Stimulated activated CD8-positive, alpha-beta memory T cell treated with anti-CD3 and anti-CD28 coated beads, Interleukin-15, amount 100 ng/mL, for 4 hours (primary cell): ENCODE results near the gene IL18.
A peak's percentile ranks its signal among the peaks of the same experiment; 100 is the strongest.
"Not testable (repeated sequence)": the region's sequence is repeated elsewhere in the genome, so short reads cannot be mapped to it uniquely, and the experiment has no call there.

Source experiments
- DNase-seq, 2 donors: peaks; one replicate each; pipeline ENCODE4 v3.0.0-alpha.2; 2020; ENCODE audit warnings: low read depth in 2 of 2

IL18 gene

DNA sequence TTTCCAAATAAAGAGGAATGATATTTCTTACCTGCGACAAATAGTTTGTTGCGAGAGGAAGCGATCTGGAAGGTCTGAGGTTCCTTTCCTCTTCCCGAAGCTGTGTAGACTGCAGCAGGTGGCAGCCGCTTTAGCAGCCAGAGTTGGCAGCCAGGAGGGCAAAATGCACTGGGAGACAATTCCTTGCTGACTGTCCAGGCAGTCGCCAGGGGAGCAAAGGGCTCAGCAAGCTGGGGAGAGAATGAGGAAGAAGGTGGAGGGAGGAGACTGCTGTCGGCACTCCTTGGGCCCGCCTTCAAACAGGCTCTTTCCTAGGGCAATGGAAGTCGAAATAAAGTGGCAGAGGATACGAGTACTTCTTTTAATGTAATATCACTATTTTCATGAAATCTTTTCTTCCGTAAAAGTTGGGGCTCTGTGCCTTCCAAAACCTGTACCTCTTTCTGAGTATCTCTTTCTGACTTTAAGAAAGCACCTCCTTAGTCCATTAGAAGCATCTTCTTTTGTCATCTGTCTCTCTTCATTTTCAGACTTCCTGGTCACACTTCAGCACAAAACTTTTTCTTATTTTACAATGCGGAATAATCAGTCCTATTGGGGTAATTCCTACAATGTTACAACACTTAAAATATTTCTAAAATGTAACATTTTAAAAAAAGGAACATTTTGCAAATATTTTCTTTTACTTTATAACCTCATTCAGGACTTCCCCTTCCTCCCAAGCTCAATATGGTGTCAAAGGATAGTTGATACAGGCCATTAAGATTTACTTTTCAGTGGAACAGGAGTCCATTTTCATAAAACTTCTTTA is at the start of gene IL18:
IL18 (minus strand) TSS at position 220 of the 811 bp plus-strand sequence. CDS start 9,041 bp downstream, outside the sequence.
- DNase-seq = no peak

DNA sequence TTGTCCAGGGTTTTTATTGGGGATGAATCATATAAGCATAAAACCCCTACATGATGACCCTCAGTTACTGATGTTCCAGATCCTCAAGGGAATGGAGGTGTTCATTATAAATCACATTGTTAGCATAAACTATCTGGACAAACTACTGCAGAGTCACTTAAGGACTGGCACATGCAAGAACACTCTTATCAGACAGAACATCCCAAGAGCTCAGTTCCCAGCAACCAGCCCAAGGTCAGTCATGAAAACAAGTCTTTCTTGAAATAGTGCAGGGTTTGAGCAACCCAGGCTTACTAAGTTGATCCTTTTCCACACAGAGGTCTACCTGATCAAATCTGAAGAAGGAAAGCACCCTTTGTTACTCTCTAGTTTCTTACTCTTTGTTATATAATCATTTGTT is 48.8 kb upstream of the IL18 start:
- DNase-seq = no peak

DNA sequence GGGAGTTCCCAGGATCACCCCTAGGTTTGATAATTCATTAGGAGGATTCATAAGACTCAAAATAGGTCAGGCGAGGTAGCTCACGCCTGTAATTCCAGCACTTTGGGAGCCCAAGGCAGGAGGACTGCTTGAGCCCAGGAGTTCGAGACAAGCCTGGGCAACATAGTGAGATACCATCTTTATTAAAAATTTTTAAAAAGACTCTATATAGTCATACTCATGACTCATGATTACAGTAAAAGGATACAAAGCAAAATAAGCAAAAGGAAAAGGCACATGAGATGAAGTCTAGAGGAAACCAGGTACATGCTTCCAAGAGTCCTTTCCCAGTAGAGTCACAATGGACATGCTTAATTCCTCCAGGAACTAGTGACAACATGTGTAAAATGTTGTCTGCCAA is 48.4 kb upstream of the IL18 start:
- no peak for DNase-seq

DNA sequence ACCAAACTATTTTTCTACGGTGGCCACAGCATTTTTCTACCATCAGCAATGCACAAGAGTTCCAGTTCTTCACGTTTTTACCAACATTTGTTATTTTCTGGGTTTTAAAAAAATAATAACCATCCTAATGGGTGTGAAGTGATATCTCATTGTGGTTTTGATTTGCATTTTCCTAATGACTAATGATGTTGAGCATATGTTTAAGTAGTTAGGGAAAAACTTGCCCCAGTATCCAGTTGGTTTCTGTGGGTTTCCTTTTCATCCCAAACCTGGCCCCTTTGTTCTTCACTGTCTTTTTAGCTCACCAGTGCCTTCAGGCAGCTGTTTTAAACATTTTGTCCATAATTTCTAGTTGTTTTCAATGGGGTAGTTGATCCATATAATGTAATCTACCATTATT is 47.6 kb upstream of the IL18 start:
- DNase-seq = no peak

DNA sequence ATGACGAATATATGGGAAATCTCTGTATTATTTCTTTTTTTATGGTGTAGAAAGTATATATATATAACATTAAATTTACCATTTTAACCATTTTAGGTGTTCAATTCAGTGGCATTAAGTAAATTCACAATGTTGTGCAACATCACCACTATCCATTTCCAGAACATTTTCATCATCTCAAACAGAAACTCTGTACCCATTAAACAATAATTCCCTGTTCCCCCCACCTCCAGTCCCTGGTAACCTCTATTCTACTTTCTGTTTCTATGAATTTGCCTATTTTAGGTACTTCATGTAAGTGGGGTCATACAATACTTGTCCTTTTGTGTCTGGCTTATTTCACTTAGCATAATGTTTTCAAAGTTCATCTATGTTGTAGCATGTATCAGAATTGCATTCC is 47.0 kb upstream of the IL18 start:
- no peak for DNase-seq

DNA sequence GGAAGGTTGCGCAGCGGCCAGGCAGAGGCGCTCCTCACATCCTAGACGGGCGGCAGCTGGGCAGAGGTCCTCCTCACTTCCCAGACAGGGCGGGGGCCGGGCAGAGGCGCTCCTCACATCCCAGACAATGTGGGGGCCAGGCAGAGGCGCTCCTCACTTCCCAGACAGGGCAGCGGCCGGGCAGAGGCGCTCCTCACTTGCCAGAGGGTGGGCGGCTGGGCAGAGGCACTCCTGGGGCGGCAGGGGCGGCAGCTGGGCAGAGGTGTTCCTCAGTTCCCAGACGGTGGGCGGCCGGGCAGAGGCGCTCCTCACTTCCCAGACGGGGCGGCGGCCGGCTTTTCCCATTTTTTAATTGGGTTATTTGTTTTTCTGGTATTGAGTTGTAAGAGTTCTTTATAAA is 42.2 kb upstream of the IL18 start:
- DNase-seq = no peak

DNA sequence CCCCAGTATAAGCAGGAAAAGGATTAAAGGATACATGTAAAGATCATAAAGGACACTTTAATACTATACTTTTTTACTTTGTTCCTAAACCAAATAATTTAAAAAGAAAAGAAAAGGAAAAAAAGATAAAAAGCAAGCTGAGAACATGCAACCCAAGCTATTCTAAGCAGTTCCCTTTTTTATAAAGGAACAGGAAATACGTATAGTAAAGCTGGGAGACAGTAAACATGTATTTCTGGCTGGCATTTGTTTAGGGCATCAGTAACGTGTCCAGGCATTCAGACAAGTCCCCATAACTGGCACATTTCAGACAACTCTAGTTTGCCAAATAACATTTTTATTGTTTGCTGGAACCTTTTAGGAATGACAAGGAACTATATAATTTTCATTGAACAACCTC is 36.4 kb upstream of the IL18 start:
- DNase-seq = no peak

DNA sequence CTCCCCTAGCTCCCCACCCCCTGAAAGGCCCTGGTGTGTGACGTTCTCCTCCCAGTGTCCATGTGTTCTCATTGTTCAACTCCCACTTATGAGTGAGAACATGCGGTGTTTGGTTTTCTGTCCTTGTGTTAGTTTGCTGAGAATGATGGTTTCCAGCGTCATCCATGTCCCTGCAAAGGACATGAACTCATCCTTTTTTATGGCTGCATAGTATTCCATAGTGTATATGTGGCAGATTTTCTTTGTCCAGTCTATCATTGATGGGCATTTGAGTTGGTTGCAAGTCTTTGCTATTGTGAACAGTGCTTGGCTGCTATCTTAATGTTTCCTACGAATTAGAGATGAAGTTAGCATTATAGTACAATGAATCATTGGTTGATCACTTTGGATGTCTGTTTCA is 35.2 kb upstream of the IL18 start:
- DNase-seq = not testable (repeated sequence)

DNA sequence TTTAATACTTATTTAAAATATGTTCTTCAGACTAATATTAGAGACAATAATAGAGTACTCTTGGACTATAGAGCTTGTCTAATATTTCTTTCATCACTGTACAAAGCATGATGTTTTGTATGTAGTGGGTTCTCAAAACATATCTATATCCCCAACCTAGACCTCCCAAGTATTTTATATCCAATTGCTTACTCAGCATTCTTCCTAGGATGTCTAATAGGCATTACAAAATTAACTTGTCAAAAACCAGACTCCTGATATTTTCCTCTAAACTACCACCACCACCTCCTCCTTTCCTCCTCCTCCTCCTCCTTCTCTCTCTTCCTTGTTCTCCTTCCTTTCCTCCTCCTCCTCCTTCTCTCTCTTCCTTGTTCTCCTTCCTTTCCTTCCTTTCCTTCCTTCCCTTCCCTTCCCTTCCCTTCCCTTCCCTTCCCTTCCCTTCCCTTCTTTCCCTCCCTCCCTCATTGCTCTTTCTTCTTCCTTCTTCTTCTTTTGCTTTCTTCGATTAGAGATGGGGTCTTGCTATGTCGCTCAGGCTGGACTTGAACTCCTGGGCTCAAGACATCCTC is 32.7 kb upstream of the IL18 start:
- no peak for DNase-seq

DNA sequence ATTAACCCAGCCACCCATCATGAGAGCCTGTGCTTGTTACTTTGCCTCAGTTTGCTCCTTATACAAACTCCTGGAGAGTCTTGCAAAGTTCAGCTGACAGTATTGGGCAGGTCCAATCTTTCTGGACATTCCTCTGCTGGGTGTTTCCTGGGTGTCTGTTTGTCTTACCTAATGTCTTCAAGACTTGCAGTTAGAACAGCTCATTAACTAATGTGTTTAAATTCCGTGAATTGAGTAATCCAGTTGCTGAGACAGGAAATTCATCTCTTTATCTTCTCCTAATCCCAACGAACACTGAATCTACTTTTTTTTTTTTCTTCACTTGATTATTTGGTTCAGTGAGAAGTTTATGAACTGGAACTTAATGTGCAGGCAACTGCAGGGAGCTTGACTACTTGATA is 32.1 kb upstream of the IL18 start:
- no peak for DNase-seq

DNA sequence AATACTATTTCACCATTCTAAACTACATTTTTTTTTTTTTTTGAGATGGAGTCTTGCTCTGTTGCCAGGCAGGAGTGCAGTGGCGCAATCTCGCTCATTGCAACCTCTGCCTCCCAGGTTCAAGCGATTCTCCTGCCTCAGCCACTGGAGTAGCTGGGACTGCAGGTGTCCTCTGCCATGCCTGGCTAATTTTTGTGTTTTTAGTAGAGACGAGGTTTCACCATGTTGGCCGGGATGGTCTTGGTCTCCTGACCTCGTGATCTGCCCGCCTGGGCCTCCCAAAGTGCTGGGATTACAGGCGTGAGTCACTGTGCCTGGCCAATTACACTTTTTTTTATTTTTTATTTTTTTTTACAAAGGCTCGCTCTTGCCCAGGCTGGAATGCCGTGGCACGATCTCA is 31.2 kb upstream of the IL18 start:
- not testable (repeated sequence) for DNase-seq

DNA sequence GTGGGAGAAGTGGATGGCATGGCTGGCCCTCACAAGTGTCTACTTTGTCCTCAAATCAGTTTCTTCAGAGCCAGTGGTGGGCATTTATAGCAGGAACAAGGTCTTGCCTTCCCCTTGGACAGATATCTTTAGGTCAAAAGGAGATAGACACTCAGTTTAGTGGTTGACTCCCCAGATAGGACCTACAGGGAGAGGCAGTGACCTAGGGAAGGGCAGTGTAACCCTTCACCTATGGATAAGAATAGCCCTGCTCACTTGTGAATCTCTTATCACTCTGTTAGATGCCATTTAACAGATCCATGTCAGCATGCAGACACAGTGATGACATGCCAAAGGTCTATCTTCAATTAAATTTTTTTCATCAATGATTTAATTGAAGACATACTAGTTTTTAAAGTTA is 22.4 kb upstream of the IL18 start:
- DNase-seq = no peak

DNA sequence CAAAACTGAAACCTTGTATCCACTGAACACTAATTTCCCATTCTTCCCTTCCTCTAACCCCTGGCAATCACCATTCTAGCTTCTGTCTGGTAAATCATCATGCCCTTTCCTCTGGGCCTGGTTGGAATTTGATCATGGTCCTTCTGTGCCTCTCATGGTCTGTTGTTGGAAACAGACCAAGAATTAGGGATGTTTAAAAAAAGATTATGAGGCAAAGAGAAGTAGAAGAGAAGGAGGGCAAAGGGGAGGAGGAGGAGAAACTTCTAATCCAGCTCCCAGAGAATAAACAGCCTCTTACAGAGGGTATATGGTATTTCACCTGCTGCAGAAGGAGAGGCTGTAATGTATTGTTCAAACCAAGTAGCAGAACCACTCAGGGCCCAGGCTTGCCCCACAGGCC is 22.0 kb upstream of the IL18 start:
- no peak for DNase-seq

DNA sequence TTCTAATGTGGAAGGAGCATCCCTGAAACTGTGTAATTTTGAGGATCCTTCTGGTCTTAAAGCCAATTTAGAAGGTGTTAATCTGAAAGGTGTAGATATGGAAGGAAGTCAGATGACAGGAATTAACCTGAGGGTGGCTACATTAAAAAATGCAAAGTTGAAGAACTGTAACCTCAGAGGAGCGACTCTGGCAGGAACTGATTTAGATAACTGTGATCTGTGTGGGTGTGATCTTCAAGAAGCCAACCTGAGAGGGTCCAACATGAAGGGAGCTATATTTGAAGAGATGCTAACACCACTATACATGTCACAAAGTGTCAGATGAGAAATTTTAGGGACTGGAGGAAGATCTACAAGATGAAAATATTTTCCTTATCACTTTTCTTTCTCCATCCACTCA is 19.0 kb upstream of the IL18 start:
- no peak for DNase-seq

DNA sequence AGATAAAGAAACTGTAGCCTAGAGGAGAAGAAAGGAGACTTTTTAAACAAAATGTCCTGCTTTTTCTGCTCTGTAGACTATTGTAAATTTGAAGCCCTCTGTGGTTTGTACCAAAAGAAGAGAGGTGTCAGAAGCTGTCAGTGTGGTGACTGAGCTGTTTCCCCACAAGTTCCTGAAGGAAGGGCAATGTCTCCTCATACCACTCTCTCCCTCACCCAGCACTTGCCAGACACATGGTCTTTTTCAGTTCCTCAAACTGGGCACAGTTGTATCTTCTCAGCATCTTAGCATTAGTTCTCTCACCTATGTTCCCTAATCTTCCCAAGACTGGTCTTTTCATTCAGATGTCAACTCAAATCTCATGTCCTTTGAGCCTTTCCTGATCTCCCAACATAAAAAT is 15.7 kb upstream of the IL18 start:
- DNase-seq = no peak

DNA sequence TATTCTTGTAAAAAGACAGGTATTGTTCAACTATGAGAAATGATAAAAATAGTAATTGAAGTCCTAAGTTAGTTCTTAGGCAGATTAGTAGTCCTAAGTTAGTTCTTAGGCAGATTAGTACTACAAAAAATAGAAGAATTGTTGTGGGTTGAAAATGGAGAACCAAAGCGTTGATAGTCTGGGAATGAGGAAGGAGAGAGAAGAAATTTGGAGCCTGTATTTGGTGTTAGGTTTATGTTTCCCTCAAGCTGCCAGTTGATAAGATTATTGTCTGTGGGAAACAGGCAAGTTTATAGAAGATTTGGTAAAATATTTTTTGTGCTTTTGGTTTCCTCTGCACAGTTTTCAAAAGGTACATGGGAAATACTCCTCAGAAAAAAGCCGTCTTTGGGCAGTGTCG is 15.0 kb upstream of the IL18 start:
- no peak for DNase-seq

DNA sequence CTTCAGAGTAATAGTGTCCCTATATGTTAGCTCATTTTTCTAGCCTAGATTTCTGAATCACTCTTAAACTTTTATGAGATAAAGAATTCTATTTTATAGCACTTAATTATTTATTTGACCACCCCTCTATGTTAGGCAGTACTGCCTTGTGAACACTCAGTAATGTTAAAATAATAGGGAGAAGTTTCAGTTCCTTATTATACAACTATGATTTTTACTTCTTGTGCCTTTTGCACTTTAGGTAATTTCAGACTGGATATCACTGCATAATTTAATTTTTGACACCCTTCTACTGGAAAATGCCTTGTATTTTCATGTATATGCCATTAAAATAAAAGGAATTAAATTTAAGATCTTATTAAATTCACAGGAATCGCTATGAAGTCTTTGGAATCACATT is 14.5 kb upstream of the IL18 start:
- no peak for DNase-seq

DNA sequence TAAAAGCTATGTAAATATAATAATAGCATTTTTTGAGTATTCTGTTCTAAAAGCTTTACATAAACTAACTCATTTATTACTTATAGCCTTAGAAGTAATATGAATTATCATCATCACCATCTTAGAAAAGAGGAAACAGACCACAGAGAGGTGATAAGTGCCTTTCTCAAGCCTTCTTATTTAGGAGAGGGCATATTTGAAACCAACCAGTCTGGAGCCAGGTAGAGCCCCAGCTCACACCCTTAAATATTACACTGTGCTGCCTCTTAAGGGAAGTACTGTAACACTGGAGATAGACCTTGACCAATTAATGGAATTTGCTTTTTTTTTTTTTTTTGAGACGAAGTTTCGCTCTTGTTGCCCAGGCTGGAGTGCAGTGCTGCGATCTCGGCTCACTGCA is 13.7 kb upstream of the IL18 start:
- DNase-seq = no peak

DNA sequence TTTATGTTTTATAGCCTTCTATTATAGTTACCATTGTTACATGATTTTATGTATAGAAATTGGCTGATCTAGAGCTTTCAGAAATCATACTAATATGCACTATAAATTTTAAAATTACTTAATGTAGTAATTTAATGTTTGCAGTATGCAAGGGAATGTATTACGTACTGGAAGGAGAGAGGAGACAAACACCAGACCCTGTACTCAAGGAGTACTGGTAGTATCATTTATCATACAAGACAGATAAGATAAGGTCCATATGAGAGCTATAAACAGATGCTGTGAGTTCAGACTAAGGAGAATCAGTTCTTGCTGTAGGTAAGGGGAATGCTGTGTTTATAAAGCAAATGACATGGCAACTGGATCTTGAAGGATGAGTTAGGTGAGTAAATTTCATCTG is 12.2 kb upstream of the IL18 start:
- DNase-seq = no peak

DNA sequence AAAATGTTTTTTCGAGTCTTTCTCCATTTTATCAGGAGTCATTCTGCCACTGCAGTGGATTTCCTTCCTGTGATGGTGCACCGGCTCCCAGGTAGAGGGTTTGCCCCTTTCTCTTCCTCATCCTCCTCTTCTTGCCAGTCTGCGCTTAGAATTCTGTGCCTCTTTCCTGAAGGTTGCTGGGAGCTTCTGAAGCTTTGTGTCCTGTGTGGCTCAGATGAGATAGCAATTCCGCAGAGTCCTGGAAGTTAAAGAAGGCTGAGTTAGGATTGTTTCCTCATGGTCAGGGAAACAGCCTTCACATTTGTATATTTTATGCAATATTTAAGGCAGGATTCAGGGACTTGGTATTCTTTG is 11.7 kb upstream of the IL18 start:
- DNase-seq = no peak

DNA sequence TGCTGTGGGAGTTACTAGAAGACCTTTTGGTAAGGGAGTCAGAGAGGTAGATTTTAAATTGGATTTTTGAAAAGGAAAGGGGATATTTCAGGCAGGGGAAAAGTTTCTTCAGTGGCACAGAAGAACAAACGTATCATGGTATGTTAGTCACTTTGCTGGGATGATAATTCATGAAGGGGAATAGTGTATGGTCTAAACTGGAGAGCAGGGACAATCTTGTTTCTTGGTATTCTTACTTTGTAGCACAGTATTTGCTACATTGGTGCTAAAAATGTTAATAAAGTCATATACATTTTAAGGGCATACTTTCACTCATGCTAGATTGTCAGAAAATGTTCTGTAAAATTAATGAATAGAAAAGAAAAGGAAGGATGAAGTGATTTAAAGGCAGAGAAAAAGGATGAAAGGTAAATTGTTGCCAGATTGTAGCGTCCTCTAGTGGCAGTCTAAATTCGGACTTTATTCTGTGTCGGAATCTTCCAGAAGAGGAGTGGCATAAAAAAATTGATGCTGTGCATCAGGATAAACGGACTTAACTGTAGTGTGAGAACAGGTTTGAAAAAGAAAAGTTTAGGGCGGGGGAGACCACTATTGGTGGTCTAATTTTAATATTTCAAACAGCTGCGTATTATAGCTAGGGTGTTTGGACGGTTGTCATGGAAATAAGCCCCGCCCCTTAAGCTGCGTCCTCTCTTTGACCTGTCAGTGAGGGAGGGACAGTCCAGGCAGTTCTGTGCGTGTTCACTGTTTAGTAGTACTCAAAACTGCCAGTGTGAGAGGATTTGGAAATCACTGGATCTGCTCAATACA is 11.1 kb upstream of the IL18 start, which contains the start of gene BCO2:
BCO2 (plus strand) TSS at position 724 of the 810 bp plus-strand sequence. CDS start 90 bp downstream, outside the sequence.
- peak in 1 of 2 donors; percentile 7 for DNase-seq

DNA sequence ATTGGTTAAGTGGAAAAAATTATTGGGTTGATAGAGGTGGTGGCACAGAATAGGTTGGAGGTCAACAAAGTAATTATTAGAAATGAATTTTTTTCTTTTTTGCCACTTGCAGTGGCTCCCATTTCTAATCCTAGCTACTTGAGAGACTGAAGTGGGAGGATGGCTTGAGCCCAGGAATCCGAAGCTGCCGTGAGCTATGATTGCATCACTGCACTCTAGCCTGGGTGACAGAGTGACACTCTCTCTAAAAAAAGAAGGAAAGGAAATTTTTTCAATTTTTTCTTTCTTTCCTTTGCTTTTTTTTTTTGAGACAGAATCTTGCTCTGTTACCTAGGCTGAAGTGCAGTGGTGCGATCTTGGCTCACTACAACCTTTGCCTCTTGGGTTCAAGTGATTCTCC is 9.3 kb upstream of the IL18 start:
- no peak for DNase-seq
